ENCODE results near the gene RABGEF1. TPM values are rescaled to one million over a fixed set of nuclear protein-coding genes. Genes with fewer than 3 reads are reported as not detected.
"Not testable (repeated sequence)": the region's sequence is repeated elsewhere in the genome, so short reads cannot be mapped to it uniquely, and the experiment has no call there.

RABGEF1 gene
- total RNA-seq, 4 donors from 2014 or later = 29.8 to 72.1 (median 49.5) TPM

DNA sequence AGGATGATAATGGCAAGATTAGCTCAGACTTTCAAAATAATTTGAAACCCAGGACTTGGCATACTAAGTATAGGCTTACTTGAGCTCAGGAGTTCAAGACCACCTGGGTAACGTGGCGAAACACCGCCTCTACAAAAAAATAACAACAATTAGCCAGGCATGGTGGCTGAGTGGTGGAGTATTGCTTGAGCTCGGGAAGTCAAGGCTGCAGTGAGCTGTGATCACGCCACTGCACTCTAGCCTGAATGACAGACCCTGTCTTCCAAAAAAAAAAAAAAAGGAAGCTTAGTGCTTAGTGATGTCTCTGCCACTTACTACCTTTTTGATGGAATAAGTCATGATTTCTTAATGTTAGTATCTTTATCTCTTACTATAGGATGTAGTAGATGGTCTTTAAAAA lies 25.5 kb downstream of the RABGEF1 start:
- TF ChIP-seq, protein P1, sequence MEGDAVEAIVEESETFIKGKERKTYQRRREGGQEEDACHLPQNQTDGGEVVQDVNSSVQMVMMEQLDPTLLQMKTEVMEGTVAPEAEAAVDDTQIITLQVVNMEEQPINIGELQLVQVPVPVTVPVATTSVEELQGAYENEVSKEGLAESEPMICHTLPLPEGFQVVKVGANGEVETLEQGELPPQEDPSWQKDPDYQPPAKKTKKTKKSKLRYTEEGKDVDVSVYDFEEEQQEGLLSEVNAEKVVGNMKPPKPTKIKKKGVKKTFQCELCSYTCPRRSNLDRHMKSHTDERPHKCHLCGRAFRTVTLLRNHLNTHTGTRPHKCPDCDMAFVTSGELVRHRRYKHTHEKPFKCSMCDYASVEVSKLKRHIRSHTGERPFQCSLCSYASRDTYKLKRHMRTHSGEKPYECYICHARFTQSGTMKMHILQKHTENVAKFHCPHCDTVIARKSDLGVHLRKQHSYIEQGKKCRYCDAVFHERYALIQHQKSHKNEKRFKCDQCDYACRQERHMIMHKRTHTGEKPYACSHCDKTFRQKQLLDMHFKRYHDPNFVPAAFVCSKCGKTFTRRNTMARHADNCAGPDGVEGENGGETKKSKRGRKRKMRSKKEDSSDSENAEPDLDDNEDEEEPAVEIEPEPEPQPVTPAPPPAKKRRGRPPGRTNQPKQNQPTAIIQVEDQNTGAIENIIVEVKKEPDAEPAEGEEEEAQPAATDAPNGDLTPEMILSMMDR (IDR thresholded peaks at IDR 0.05) = no peak
- ATAC-seq (ENCODE audit: low FRiP score) = no peak
- no peak for DNase-seq (ENCODE audit: low spot score)

DNA sequence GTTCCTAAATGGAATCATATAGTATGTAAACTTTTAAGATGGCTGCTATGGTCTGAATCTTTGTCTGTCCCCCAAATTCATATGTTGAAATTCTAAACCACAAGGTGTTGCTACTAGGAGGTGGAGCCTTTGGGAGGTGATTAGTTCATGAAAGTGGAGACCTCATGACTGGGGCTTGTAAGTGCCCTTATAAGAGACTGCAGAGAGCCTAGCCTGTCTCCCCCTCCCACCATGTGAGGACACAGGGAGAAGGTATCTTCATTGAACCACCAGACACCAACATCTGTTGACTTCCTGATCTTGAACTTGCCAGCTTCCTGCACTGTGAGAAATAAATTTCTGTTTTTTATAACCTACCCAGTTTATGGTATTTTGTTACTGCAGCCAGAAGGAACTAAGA lies 27.0 kb downstream of the RABGEF1 start:
- not testable (repeated sequence) for ATAC-seq (ENCODE audit: low FRiP score); DNase-seq (ENCODE audit: low spot score)

DNA sequence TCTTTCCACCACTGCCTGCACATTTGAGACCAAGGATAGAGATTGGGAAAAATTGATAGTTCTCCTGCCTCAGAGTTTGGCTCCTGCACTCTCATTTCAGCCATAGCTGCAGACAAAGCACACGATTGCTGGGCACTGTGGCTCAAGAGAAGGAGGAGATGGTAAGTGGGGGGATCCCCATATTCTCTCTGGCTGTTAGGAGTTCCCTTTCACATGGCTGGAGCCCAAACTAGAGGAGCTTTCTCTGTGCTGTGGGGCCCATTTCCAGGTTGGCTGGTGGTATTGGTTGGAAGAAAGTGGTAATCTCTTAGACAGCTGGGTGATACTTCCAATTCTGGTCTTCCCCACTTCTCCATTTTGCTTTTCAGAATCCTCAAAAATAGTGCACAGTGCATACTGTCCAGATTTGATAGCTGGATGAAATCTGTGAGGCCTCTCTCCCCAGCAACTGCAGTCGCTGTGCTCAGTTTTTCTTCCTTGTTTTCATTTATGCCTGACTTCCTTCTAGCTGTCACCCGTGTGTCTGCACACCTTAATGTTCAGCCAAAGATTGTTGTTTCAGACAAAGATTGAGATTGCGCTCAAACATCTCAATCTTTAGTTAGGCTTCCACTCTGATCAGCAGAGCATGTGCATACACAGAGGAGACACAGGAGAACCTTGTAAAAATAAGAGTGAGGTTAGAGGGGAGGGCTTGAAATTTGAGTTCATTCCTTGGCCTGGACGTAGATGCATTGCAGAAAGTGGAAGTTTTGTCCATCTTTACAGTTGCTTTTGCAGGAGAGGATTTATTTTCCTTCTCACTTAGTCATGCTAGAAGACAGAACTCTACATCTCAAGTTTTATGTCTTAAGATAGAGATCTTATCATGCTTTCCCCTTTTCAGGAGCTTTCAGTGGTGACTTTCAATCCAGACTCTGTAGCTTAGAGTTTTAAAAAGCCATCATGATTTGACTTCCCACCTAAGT lies 28.6 kb downstream of the RABGEF1 start:
- DNase-seq (ENCODE audit: low spot score) (no peak), ATAC-seq (ENCODE audit: low FRiP score) (no peak)
- TF ChIP-seq, protein P1 (IDR thresholded peaks at IDR 0.05) = no peak

DNA sequence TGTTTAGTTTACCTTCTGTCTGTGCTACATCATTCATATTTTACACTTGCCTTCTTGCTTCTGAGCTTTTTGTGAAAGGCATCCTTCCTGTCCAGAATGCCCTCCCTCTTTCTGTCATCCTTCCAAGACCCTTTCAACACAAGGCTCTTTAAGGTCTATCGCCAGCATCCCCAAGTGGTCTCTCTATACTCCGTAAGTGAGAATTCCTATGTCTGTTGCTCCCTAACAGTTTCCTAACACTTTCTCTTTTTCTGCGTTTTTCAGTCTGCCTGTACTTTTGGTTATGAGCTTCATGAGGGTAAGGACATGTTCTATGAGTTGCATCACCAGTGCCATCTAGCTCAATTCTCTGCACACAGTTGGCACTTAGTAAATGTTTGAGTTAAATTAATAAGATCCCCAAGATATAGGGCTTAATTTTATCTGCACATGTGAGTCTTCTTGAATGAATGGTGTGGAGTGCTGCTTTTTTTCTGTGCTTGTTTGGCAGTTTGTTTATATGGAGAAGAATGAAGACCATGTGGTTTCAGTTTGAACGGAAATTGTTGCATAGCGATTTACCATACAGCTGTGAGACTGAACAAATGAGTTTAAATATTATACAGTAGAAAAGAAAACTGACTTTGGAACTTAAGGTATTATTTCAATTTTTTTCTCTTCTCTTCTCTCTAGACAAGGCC lies 29.4 kb downstream of the RABGEF1 start:
- no peak for DNase-seq (ENCODE audit: low spot score)
- no peak for ATAC-seq (ENCODE audit: low FRiP score)
- TF ChIP-seq, protein P1 (IDR thresholded peaks at IDR 0.05) = no peak

DNA sequence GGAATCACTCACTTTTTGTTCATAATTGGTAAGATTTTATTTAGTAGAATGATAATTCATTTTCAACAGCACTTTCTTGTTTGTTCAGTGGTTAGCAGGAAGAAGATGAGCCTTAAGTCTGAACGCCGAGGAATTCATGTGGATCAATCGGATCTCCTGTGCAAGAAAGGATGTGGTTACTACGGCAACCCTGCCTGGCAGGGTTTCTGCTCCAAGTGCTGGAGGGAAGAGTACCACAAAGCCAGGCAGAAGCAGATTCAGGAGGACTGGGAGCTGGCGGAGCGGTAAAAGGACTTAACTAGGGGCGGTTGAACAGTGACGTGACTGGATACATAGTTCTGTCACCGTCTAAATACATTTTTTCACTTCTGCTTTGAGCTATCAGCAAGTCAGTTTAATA lies 31.3 kb downstream of the RABGEF1 start:
- DNase-seq (ENCODE audit: low spot score) = no peak
- TF ChIP-seq, protein P1 (IDR thresholded peaks at IDR 0.05) = no peak
- no peak for ATAC-seq (ENCODE audit: low FRiP score)

DNA sequence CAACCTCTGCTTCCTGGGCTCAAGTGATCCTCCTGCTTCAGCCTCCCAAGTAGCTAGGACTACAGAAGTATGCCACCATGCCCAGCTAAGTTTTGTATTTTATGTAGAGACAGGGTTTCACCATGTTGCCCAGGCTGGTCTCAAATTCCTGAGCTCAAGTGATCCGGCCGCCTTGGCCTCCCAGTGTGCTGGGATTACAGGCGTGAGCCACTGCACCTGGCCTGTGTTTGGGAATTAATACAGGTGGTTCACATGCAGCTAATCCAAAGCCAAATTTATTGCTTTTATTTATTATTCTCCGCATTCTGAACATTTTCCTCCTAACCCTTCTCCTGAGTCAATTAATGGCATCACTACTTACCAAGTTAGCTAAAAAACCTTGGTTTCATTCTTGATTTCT lies 33.2 kb downstream of the RABGEF1 start:
- not testable (repeated sequence) for DNase-seq (ENCODE audit: low spot score); ATAC-seq (ENCODE audit: low FRiP score)

DNA sequence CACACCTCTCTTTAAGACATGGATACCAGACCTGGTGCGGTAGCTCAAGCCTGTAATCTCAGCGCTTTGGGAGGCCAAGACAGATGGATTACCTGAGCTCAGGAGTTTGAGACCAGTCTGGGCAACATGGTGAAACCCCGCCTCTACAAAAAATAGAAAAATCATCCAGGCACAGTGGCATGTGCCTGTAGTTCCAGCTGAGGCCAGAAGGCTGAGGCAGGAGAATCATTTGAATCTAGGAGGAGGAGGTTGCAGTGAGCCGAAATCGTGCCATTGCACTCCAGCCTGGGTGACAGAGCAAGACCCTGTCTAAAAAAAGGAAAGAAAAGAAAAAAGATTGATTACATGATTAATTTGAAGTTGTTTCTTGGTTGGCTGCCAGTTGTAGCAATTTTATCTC lies 35.9 kb downstream of the RABGEF1 start:
- ATAC-seq (ENCODE audit: low FRiP score) = not testable (repeated sequence)

DNA sequence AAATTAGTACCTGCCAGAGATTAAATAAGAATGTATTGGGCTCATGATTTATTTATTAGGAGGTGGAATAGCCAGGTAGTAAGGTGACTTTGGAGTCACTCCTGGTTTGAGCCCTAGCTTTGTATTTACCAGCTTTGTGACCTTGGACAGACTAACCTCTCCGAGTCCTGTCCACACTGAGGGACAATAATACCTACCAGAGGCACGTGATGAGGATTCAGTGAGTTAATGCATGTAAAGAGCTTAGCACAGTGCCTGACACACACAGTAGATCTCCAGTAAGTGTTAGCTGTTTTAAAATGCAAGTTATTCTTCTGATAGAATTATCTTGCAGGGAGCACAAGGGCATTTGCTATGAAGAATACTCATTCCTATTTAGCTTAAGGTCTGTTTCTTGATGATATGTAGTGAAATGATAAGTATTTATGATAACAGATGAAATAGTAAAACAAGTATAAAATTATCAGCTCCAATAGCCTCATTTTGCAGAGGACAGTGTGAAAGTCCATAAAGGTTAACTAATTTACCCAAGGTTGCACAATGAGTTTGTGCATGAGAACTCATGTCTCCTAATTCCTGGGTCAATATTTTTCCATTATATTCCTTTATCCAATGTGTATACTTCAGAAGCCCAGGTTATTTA lies 36.4 kb downstream of the RABGEF1 start:
- TF ChIP-seq, protein P1 (IDR thresholded peaks at IDR 0.05) = no peak
- ATAC-seq (ENCODE audit: low FRiP score) = no peak
- DNase-seq (ENCODE audit: low spot score) = no peak

More for the DNA sequence above, 35.9 kb downstream of the RABGEF1 start:
- not testable (repeated sequence) for DNase-seq (ENCODE audit: low spot score)
